PFSK-1 (cell line): ENCODE data around the gene LRFN2.

ENCODE experiments used
- SIN3A ChIP-seq: IDR thresholded peaks from 2 replicates; pipeline ENCODE4 v1.6.1; 2012; ENCODE audit warnings: mild to moderate bottlenecking, low read length, moderate library complexity, borderline replicate concordance; ENCODE audit not compliant: insufficient read depth
- TF ChIP-seq, protein P1 (sequence below), 2 experiments: IDR thresholded peaks; 2 replicates each; pipeline versions ENCODE4 v1.6.1 to v1.8.0; 2011 to 2012; ENCODE audit warnings: low read depth in 2 of 2, low read length in 2 of 2, control low read depth in 1 of 2, inconsistent platforms in 1 of 2, mild to moderate bottlenecking in 1 of 2, moderate library complexity in 1 of 2; ENCODE audit not compliant: insufficient read depth in 1 of 2

DNA sequence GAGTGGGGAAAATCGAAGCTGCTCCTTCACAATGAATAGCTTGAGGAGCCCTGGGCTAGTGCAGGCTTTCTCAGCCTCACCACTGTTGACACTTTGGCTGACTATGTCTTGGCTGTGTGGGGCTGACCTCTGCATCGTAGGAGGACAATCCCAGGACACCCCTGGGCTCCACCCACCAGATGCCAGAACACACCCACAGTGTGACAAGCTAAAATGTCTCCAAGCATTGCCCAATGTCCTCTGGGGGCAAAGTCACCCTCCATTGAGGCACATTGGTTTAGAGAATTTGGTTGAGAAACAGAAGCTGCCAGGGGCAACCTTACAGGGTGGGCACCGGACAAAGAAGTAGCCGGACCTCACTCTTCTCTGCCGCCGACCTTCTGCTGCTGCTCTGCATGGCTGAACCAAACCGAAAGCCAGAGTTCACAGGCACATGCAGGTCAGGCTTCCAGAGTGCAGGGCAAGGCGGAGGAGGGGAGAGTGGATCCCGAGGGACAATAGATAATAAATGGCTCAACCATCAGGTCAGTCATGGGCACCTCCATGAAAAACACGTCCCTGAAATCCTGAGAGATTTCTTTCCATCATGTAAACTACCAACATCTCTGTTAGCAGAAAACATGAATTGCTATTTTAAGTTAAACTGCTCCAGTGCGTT, 189.0 kb downstream of the LRFN2 start:
- TF ChIP-seq, protein P1, sequence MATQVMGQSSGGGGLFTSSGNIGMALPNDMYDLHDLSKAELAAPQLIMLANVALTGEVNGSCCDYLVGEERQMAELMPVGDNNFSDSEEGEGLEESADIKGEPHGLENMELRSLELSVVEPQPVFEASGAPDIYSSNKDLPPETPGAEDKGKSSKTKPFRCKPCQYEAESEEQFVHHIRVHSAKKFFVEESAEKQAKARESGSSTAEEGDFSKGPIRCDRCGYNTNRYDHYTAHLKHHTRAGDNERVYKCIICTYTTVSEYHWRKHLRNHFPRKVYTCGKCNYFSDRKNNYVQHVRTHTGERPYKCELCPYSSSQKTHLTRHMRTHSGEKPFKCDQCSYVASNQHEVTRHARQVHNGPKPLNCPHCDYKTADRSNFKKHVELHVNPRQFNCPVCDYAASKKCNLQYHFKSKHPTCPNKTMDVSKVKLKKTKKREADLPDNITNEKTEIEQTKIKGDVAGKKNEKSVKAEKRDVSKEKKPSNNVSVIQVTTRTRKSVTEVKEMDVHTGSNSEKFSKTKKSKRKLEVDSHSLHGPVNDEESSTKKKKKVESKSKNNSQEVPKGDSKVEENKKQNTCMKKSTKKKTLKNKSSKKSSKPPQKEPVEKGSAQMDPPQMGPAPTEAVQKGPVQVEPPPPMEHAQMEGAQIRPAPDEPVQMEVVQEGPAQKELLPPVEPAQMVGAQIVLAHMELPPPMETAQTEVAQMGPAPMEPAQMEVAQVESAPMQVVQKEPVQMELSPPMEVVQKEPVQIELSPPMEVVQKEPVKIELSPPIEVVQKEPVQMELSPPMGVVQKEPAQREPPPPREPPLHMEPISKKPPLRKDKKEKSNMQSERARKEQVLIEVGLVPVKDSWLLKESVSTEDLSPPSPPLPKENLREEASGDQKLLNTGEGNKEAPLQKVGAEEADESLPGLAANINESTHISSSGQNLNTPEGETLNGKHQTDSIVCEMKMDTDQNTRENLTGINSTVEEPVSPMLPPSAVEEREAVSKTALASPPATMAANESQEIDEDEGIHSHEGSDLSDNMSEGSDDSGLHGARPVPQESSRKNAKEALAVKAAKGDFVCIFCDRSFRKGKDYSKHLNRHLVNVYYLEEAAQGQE (IDR thresholded peaks at IDR 0.05; ENCODE audit: insufficient read depth in 1 of 2, low read depth in 2 of 2, low read length in 2 of 2) = no peak
- no peak for TF ChIP-seq SIN3A
